Head of caudate nucleus (tissue), 42 donors: Measurements from ENCODE around the gene ILF3.
A peak's percentile ranks its signal among the peaks of the same experiment; 100 is the strongest.
"Not testable (repeated sequence)": the region's sequence is repeated elsewhere in the genome, so short reads cannot be mapped to it uniquely, and the experiment has no call there.

Experiments
- DNase-seq, 42 donors: peaks; one replicate each; pipeline versions ENCODE4 v3.0.0 to v3.0.0-alpha.2; 2020 to 2021; ENCODE audit warnings: mixed read lengths in 7 of 42
- intact Hi-C: fragments of 100-400 bp; cut with DNase I; formaldehyde crosslinking; loops from one replicate; pipeline ENCODE4 v1.15.0; 2022

The ILF3 gene

DNA sequence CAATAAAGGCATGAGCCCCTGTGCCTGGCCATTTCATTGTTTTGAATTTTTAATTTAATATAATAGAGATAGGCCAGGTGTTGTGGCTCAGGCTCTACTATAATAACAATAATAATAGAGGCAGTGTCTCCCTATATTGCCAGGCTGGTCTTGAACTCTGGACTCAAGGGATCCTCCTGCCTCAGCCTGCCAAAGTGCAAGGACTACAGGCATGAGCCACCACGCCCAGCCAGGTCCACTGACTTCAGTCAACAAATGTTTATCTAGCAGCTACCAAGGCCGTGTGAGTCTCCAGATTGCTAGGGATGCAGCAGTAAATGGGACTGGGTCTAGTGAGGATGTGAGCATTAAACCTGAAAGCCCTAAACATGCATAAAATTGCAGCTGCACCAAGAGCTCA is 13.8 kb upstream of the ILF3 start:
- intact Hi-C loops, result no loop called here
- DNase-seq, result no peak

DNA sequence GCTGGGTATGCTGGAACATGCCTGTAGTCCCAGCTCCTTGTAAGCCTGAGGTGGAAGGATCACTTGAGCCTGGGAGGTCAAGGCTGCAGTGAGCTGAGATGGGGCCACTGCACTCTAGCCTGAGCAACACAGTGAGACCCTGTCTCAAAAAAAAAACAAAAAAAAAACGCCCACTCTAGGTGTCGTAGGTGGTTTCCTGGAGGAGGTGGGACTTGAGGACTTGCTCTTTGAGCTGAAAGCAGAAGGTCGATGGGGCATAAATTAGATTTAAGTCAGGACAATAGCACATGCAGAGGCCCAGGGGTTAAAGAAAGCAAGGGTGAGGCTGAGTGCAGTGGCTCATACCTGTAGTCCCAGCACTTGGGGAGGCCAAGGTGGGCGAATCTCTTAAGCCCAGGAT is 12.9 kb upstream of the ILF3 start:
- intact Hi-C loops, result no loop called here

DNA sequence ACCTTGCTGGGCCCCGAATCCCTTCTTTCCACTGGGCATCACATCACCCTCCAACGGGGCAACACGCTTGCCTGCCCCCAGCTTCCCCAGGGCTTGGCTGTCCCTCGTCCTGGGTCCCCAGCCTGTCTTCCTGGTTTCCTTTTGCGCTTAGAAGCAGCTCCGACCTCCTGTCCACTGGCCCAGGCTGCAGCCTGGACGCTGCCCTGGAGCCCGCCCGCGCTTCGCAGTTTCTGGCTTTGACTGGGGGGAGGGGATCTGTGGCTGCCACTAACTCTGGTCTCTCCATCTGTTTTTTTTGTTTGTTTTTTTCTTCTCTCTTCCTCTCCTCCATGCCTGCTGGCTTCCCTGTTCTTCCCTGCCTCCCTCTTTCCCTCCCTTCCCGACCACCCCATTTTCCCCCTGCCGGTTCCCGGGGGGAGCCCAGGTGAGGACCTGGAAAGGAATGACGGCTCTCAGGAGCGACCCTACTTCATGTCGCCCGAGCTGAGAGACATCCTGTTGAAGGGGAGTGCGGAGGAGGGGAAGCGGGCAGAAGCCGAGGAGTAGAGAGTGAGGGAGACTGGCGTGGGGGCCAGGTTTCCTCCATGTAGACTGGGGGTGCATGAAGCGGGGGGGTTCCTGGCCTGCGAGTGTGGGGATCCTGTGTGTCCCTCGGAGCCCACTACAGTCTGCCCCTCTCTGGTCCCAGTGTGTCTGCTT is 11.5 kb upstream of the ILF3 start:
- intact Hi-C loops, result no loop called here
- DNase-seq, result peak in 3 of 42 donors; percentile 18 to 43 (median 21)

More for the DNA sequence above, 12.9 kb upstream of the ILF3 start:
- no peak for DNase-seq

DNA sequence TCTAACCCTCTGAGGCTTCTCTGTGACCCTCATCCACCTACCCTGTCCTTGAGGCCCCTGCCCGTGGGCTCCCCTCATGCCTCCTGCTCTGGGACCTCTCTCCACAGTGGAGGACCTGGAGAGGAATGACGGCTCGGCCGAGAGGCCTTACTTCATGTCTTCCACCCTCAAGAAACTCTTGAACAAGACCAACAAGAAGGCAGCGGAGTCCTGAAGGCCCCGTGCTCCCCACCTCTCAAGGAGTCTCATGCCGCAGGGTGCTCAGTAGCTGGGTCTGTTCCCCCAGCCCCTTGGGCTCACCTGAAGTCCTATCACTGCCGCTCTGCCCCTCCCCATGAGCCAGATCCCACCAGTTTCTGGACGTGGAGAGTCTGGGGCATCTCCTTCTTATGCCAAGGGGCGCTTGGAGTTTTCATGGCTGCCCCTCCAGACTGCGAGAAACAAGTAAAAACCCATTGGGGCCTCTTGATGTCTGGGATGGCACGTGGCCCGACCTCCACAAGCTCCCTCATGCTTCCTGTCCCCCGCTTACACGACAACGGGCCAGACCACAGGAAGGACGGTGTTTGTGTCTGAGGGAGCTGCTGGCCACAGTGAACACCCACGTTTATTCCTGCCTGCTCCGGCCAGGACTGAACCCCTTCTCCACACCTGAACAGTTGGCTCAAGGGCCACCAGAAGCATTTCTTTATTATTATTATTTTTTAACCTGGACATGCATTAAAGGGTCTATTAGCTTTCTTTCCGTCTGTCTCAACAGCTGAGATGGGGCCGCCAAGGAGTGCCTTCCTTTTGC is 10.8 kb upstream of the ILF3 start:
- DNase-seq, result no peak
- intact Hi-C loops, result no loop called here

DNA sequence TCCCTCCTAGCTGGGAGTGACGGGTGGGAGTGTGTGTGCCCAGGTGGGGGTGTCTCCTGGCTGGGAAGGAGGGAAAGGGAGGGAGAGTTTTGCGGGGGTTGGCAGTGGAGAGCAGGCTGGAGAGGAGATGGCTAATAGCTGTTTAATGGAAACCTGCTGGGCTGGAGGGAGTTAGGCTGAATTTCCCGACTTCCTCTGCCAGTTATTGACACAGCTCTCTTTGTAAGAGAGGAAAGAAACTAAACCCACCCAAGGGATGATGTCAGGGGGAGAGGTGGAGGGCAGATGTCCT is 10.2 kb upstream of the ILF3 start:
- intact Hi-C loops, result loop anchor here (2.0 kb wide), 1 partner anchor 63 kb away; no protein-coding TSS in a partner anchor
- DNase-seq, result peak in 3 of 42 donors; percentile 10 to 19 (median 15)

DNA sequence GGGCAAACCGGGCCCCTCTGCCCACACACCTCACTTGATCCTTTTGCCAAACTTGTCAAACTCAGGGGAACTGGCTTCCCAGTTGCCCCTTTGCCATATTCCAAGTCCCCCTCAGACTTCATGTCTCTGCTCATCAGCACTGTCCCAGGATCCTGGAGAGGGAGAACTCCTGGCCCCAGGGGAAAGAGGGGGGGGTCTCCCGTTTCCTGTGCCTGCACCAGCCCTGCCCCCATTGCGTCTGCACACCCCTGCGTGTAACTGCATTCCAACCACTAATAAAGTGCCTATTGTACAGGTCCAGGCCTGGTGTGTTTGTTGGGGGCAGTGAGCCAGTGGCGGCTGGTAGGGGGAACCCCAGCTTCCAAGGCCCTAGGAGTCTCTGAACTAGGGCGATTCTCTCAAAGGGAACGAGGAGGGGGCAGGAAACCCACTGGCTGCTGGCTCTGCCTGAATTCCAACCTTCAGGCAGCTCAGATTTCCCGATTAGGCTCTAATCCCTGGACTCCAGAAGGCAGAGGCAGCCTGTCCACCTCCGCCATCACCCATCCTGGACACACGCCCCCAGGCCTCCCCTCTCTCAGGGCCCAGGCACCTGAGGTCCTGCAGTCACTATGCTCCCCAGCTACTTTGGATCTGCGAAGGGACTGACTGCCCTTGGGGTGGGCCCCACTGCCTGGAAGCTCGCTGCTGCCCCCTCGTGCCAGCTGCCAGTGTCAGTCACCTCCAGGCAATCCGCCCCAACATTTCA is 9.7 kb upstream of the ILF3 start:
- DNase-seq, result peak; percentile 67 to 95 (median 88)
- intact Hi-C loops, result loop anchor here (2.0 kb wide), 1 partner anchor 64 kb away; no protein-coding TSS in a partner anchor

DNA sequence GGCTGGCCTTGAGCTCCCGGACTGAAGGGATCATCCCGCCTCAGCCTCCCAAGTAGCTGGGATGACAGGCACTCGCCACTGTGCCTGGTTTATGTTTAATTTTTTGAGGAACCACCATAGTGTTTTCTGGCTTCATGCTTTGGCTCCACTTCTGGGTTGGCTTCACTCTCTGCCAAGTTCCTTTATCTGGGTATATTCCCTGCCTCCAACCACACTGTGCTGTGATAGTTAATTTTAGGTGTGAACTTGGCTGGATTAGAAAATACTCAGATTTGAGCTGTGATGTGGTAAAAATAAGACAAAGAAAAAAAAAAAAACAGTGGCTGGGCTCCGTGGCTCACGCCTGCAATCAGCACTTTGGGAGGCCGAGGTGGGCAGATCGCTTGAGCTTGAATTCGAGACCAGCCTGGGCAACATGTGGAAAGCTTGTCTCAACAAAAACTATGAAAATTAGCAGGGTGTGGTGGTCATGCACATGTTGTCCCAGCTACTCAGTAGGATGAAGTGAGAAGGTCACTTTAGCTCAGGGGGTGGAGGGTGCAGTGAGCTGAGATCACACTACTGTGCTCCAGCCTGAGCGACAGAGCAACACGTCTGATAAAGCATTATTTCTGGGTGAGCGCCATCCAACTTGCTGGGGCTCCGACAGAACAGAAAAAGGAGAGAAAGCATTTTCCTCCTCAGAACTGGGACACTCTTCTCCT is 7.5 kb upstream of the ILF3 start:
- intact Hi-C loops, result no loop called here
- no peak for DNase-seq

DNA sequence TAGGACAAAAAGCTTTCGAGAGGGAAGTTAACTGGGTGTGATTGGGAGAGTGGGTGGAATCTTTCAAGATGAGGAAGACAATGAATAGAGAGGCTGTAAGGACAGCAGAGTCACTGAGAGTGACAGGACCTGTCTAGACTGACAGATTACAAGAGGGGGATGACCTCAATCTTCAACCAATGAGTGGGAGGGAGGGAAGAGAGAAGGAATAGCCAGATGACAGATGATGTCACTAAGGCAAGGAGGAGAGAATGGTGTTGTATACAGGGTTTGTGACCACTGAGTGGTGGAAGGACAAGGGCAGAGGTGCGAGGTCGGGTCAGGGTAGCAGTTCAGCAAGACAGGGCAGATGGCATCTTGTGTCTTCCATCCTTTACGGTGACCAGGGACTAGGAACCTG is 5.8 kb upstream of the ILF3 start:
- intact Hi-C loops, result no loop called here
- DNase-seq, result no peak

DNA sequence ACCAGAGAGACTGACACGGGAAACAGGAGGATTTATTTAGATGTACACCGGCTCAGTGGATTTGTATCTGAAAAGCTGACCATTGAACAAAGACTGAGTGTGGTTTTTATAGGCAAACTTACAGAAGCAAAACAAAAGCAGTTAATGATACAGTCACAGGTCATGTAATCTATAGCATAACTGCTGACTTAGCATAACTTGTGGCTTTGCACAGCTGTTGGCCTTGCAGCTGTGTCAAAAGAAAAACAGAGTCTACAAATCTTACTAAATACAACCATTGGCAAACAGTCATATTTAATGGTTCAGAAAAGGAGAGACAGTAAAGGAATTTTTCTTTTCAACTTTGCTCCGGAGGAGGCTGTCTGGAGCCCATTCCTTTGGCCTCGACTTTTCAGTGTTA is 2.3 kb upstream of the ILF3 start:
- no peak for DNase-seq
- intact Hi-C loops, result no loop called here

DNA sequence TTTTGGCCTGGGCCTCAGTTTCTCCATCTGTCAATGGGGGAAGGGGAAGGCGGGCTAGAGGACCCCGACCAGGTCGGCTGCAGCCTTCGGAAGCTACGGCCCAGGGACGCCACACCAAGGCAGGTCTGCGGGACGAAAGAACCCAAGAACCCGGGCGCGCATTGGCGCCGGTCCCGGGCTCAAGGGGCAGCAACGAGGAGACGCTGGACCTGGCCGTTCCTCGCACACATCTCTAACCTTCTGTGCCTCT is 739 bp upstream of the ILF3 start:
- intact Hi-C loops, result no loop called here
- DNase-seq, result peak in 1 of 42 donors; percentile 6

DNA sequence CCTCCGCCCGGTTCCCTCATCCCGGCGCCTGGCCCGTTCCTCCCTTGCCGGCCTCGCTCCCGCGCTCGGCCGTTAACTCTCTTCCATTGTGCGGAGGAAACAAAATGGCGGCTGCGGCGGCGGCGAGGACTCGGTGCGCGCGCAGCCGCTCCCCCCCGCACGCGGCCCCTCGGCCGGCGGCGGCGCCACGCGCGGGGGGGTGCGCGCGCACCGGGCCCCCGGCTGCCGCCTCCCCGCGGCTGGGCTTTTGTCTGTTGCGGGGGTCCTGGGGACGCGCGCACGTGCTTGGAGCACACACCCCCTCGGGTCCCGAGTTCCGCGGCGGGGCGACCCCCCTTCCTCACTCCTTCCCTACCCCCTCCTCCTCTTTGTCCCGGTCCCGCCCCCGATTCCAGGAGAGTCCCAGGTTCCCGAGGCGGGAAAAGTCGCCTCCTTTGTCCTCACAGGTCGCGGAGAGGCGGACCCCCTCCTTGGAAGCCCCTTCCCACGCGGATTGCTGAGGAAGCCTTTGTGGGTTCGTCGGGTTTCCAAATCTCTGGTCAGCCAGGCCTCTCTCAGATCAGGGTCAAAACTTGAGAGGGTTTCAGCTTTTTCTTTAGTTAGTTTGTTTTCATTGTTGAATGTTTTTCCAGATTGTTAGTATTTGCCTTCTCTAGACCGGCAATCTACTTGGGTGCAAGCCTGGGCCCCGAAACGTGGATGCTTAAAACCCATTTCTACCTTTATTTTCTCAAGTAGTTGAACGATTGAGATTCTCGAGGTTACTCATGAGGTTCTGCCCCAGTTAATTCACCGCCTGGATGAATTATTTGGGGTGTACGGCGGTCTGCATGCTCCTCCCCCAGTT is 687 bp downstream of the ILF3 start:
- DNase-seq, result peak in 28 of 42 donors; percentile 15 to 76 (median 50)
- intact Hi-C loops, result loop anchor here (5.0 kb wide), 1 partner anchor 37 kb away; no protein-coding TSS in a partner anchor

DNA sequence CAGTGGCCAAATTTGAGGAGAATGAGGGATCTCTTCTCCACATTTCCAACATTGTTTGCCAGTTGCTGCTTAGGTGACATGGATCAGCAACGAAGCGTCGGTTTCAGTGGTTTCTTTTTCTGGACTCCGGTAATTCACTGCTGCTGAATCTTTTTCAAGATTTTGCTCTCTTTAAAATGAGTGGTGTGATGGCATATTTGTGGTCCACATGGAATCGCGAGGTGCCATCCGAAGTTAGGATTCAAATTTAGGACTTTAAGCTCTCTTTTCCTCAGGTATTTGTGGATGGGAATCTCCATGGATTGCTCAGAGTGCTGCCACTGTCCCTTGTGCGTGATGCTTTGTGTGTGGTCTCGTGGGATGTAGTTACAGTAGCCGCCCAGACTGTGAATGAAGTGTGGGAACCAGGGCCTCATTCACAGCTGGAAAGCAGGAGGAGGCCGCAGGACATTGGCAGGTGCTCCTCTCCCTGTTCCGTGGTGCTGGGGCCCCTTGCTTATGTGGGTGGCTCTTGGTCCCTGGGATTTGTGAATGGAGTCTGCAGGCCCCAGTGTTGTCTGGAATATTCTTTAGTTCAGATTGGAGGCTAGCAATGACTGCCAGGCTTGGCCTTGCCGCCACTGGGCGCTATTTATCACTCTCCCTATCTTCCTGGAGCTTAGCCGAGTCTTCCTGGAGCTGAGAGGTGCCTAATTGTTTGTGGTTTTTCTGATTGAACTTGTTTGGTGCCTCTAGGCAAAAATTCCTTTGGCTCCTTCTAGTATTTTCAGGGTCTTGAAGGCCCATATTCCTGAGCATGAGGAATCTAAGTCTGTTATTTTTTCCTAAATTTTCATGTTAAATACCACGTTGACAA is 1.5 kb downstream of the ILF3 start:
- intact Hi-C loops, result loop anchor here (5.0 kb wide), 1 partner anchor 37 kb away; no protein-coding TSS in a partner anchor
- DNase-seq, result peak in 2 of 42 donors; percentile 3 to 8

DNA sequence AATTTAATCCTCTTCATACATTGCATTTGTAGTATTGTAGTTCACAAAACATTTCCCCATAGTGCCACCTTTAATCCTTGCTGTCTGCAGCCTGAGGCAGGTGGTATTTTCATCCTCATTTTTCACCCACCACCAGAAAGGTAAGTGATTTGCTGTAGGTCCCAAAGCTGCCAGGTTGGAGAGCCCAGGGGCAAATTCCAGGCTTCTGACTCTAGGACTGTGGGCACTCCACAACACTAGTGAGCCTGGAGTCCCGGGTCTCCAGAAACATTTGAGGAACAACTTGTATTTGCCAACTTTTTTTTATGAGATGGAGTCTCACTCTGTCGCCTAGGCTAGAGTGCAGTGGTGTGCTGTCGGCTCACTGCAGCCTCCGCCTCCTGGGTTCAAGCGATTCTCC is 6.2 kb downstream of the ILF3 start:
- intact Hi-C loops, result no loop called here
- no peak for DNase-seq

DNA sequence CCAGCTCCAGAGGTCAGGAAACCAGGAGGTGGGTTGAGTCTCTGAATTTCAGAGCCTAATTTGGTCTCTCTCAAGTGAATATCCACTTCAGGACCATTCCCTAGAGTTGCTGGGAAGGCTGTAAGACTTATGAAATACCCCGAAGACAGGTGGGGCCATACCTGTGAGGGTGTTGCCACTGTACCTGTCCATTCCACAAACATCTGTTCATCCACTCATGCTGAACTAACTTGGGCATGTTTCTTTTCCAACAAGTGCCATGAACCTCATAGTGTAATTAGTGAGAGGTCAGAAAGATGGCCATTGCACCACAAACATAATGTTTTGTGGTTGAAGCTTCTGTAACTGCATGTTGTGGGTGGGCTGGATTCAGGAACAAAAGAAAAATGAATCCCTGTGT is 7.8 kb downstream of the ILF3 start:
- DNase-seq, result no peak
- intact Hi-C loops, result no loop called here

DNA sequence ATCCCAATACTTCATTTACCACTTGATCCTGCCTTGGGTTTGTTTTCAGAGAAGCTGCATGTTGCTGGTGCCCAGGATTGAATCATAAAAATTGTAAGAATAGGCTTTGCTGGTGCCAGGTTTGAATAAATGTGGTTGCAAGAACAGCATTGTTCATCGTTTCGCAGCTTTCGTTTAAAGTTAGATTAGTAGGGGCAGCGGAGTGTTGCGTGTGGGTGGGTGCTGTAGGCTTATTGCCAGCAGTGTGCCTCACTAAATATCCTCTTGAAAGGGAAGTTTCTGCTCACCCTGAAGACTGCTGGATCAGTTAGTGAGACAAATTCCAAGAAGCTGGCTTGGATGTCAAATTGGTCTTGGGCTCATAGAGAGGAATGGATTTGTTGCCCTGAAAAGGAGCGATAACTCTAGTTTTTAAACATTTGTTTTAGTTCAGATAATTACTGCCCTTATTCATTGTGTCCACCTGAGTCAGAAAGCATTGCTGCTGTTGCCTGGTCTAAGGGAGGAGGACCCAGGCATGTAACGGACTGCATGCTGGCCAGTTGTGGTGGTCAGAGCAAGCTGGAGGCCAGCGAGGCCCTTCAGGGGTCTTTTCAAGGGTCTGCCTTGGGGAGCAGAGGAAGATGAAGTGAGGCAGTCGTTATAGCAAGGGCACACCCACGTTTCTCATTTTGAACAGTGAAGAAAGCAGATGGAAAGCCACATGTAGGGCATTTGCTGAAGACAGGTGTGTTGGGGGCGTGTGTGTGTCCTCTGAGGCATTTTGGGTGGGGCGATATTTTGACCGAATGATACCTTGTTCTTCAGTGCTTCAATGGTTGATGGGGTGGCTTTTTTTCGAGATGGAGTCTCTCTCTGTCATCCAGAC is 8.5 kb downstream of the ILF3 start:
- DNase-seq, result peak in 8 of 42 donors; percentile 18 to 74 (median 47)

DNA sequence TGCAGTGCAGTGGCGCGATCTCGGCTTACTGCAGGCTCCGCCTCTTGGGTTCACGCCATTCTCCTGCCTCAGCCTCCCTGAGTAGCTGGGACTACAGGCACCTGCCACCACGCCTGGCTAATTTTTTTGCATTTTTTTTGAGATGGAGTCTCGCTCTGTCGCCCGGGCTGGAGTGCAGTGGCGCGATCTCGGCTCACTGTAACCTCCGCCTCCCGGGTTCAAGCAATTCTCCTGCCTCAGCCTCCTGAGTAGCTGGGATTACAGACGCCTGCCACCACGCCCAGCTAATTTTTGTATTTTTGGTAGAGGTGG is 9.1 kb downstream of the ILF3 start:
- intact Hi-C loops, DNase-seq: not testable (repeated sequence)

More for the DNA sequence above, 8.5 kb downstream of the ILF3 start:
- intact Hi-C loops, result no loop called here

DNA sequence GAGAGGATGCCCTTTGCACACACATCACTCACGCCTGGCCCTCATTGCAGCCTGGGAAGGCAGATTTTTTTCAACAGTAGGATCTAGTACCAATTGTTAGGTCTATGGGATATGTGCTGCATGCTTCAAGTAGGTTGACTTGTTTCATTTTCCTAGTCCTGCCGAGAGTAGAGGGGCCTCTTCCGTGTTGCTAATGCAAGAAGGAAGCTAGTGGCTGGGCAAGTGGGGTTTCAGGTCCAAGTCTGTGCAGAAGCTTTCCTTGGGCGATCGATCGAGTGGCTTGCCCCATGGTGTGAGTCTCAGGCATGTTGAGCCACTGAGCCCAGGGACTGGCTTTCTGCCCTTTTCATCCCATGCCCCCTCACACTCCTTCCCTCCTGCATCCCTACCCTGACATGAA is 13.7 kb downstream of the ILF3 start:
- intact Hi-C loops, result no loop called here
- no peak for DNase-seq
